GM10266 (cell line): Measurements from ENCODE around the gene ITGB8.

Source experiments
- DNase-seq: peaks from one replicate; pipeline ENCODE4 v3.0.0; 2012; ENCODE audit errors: extremely low spot score
- CTCF ChIP-seq: IDR thresholded peaks from 2 replicates; pipeline ENCODE4 v1.5.1; 2012; ENCODE audit warnings: mild to moderate bottlenecking, low read depth; ENCODE audit not compliant: control insufficient read depth, insufficient read depth; ENCODE audit errors: missing control alignments

Gene ITGB8

GRCh38 chr7:20458521-20458920 lies 127.8 kb downstream of the ITGB8 start:
- no peak for DNase-seq

GRCh38 chr7:20459419-20459818 lies 128.7 kb downstream of the ITGB8 start:
- no peak for DNase-seq
- no peak for TF ChIP-seq CTCF

More at GRCh38 chr7:20458521-20458920, 127.8 kb downstream of the ITGB8 start:
- TF ChIP-seq CTCF: no peak

- DNase-seq: no peak
Observed at GRCh38 chr7:20464891-20465290, 134.2 kb downstream of the ITGB8 start.

More at GRCh38 chr7:20464891-20465290, 134.2 kb downstream of the ITGB8 start:
- no peak for TF ChIP-seq CTCF
